ENCODE data around the gene SUCLG2.

- TF ChIP-seq CTCF (conservative IDR thresholded peaks at IDR 0.05 in 1 of 2, IDR thresholded peaks at IDR 0.05 in 1 of 2; ENCODE audit: extremely low read depth in 1 of 2, insufficient read depth in 1 of 2, low read depth in 1 of 2, low read length in 2 of 2) (no peak), EZH2 (IDR thresholded peaks at IDR 0.05; ENCODE audit: borderline replicate concordance, low read length) (no peak)
Measured at GRCh38 chr3:67453628-67454027, 200.8 kb downstream of the SUCLG2 start.
